ENCODE results near the gene GNAI2.
"Not testable (repeated sequence)": the region's sequence is repeated elsewhere in the genome, so short reads cannot be mapped to it uniquely, and the experiment has no call there.

Gene GNAI2

GRCh38 chr3:50241713-50242380 is 5.8 kb downstream of the GNAI2 start:
- no peak for TF ChIP-seq L3MBTL2 (conservative IDR thresholded peaks at IDR 0.05)
- TF ChIP-seq SP1 (IDR thresholded peaks at IDR 0.05), result no peak
- no peak for TF ChIP-seq HDGF (IDR thresholded peaks at IDR 0.05; ENCODE audit: borderline replicate concordance)
- TF ChIP-seq, protein P1, sequence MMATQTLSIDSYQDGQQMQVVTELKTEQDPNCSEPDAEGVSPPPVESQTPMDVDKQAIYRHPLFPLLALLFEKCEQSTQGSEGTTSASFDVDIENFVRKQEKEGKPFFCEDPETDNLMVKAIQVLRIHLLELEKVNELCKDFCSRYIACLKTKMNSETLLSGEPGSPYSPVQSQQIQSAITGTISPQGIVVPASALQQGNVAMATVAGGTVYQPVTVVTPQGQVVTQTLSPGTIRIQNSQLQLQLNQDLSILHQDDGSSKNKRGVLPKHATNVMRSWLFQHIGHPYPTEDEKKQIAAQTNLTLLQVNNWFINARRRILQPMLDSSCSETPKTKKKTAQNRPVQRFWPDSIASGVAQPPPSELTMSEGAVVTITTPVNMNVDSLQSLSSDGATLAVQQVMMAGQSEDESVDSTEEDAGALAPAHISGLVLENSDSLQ (IDR thresholded peaks at IDR 0.05), result no peak
- TF ChIP-seq ZNF384 (IDR thresholded peaks at IDR 0.05), result no peak
- no peak for TF ChIP-seq FOXM1 (IDR thresholded peaks at IDR 0.05; ENCODE audit: borderline replicate concordance)
- TF ChIP-seq FOXA1 (IDR thresholded peaks at IDR 0.05), result no peak
- no peak for TF ChIP-seq LEF1 (IDR thresholded peaks at IDR 0.05; ENCODE audit: borderline replicate concordance)
- TF ChIP-seq FOXK2 (IDR thresholded peaks at IDR 0.05), result no peak
- no peak for TF ChIP-seq SUZ12 (IDR thresholded peaks at IDR 0.05)
- no peak for TF ChIP-seq ELF4 (IDR thresholded peaks at IDR 0.05)
- TF ChIP-seq ARNT (IDR thresholded peaks at IDR 0.05), result no peak
- no peak for DNase-seq (ENCODE audit: extremely low spot score)
- CTCF ChIA-PET, result interaction anchor here (0.8 to 1.5 kb wide), 3 partner anchors 14 to 18 kb away, joined by 4 to 8 read pairs (median 4); no protein-coding TSS in a partner anchor
- POLR2A ChIA-PET, result interaction anchor here (1.3 kb wide), 1 partner anchor 95 kb away, joined by 3 read pairs; no protein-coding TSS in a partner anchor

- ChIA-PET POLR2A (no interaction called here), CTCF (no interaction called here)
- no peak for DNase-seq (ENCODE audit: extremely low spot score)
- TF ChIP-seq ARNT (IDR thresholded peaks at IDR 0.05) (no peak), HDGF (IDR thresholded peaks at IDR 0.05; ENCODE audit: borderline replicate concordance) (no peak), TARDBP (IDR thresholded peaks at IDR 0.05) (no peak), FOXK2 (IDR thresholded peaks at IDR 0.05) (no peak), ELF4 (IDR thresholded peaks at IDR 0.05) (no peak), FOXM1 (IDR thresholded peaks at IDR 0.05; ENCODE audit: borderline replicate concordance) (no peak), CTBP1 (IDR thresholded peaks at IDR 0.05; ENCODE audit: borderline replicate concordance) (no peak), NFRKB (IDR thresholded peaks at IDR 0.05) (no peak), L3MBTL2 (conservative IDR thresholded peaks at IDR 0.05) (no peak), SP1 (IDR thresholded peaks at IDR 0.05) (no peak), ZNF384 (IDR thresholded peaks at IDR 0.05) (no peak), FOXA1 (IDR thresholded peaks at IDR 0.05) (no peak), SUZ12 (IDR thresholded peaks at IDR 0.05) (no peak), LEF1 (IDR thresholded peaks at IDR 0.05; ENCODE audit: borderline replicate concordance) (no peak), BHLHE40 (IDR thresholded peaks at IDR 0.05; ENCODE audit: borderline replicate concordance) (no peak)
- TF ChIP-seq, protein P1 (IDR thresholded peaks at IDR 0.05), result no peak
These were observed 6.4 kb downstream of the GNAI2 start for GRCh38 chr3:50242381-50242770.

DNA sequence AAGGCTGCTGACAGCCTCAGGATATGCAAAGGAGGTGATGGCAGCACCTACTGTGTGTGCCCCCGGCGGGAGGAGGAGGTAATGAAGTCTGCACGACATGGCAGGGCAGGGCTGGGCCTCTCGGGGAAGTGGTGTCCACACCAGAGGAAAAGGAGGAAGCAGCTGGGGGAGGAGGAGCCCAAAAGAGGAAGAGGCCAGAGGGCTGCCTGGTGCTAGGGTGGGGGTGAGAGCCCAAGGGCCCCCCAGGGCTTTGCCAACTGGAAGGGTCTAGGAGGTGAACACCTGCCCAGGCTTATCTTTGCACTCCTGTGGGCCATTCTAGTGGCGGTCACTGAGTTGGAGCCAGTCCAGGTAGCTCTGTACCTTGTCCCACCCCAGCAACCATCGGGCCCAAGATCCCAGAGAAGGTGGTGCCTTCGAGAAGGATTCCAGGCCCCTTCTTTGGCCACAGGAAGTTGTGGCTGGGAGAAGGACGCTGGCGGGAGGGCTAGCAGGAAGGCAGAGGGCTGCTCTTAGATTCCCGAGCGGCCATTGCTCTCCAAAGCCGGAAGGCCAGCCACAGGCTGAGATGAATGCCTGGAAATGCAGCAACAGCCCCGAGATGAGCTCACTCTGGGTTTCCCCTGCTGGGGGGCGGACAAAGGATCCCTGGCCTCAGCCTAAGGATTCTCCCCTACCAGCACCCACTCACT is 7.0 kb downstream of the GNAI2 start:
- POLR2A ChIA-PET, result interaction anchor here (1.5 to 1.8 kb wide), 2 partner anchors 8 to 15 kb away, joined by 7 to 9 read pairs; partner anchors contain the start of gene GNAI2
- CTCF ChIA-PET, result interaction anchor here (1.0 kb wide), 1 partner anchor 11 kb away, joined by 3 read pairs; no protein-coding TSS in a partner anchor
- TF ChIP-seq BHLHE40 (IDR thresholded peaks at IDR 0.05; ENCODE audit: borderline replicate concordance) (no peak), ELF4 (IDR thresholded peaks at IDR 0.05) (no peak), FOXA1 (IDR thresholded peaks at IDR 0.05) (no peak), ZNF384 (IDR thresholded peaks at IDR 0.05) (no peak), CTBP1 (IDR thresholded peaks at IDR 0.05; ENCODE audit: borderline replicate concordance) (no peak), FOXM1 (IDR thresholded peaks at IDR 0.05; ENCODE audit: borderline replicate concordance) (no peak), SP1 (IDR thresholded peaks at IDR 0.05) (no peak), SUZ12 (IDR thresholded peaks at IDR 0.05) (no peak)
- TF ChIP-seq, protein P1 (IDR thresholded peaks at IDR 0.05), result no peak
- no peak for DNase-seq (ENCODE audit: extremely low spot score)

DNA sequence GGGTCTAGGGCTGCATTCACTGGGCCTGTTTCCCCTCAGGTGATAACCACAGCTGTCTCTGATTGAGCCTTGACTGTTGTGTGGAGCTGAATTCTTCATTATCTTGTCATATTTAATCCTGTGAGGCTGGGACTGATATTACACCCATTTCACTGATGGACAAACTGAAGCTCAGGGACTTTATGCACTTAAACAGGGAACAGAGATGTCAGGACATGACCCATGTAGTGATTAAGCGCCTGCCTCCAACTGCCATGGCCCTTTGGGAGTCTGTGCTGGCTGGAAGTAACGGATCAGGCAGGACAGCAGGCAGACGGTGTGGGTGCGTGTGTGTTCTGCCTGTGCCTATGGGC is 7.5 kb downstream of the GNAI2 start:
- ChIA-PET CTCF (interaction anchor here (1.0 kb wide), 1 partner anchor 11 kb away, joined by 3 read pairs; no protein-coding TSS in a partner anchor), POLR2A (interaction anchor here (1.5 to 1.8 kb wide), 2 partner anchors 8 to 15 kb away, joined by 7 to 9 read pairs; partner anchors contain the start of gene GNAI2)
- DNase-seq (ENCODE audit: extremely low spot score), result no peak
- TF ChIP-seq, protein P1 (IDR thresholded peaks at IDR 0.05), result no peak
- TF ChIP-seq ARNT (IDR thresholded peaks at IDR 0.05) (no peak), FOXA1 (IDR thresholded peaks at IDR 0.05) (no peak), L3MBTL2 (conservative IDR thresholded peaks at IDR 0.05) (no peak), SP1 (IDR thresholded peaks at IDR 0.05) (no peak), ZNF384 (IDR thresholded peaks at IDR 0.05) (no peak), LEF1 (IDR thresholded peaks at IDR 0.05; ENCODE audit: borderline replicate concordance) (no peak), FOXM1 (IDR thresholded peaks at IDR 0.05; ENCODE audit: borderline replicate concordance) (no peak), FOXK2 (IDR thresholded peaks at IDR 0.05) (no peak), TARDBP (IDR thresholded peaks at IDR 0.05) (no peak), HDGF (IDR thresholded peaks at IDR 0.05; ENCODE audit: borderline replicate concordance) (no peak), SUZ12 (IDR thresholded peaks at IDR 0.05) (no peak), NFRKB (IDR thresholded peaks at IDR 0.05) (no peak), ELF4 (IDR thresholded peaks at IDR 0.05) (no peak), CTBP1 (IDR thresholded peaks at IDR 0.05; ENCODE audit: borderline replicate concordance) (no peak), BHLHE40 (IDR thresholded peaks at IDR 0.05; ENCODE audit: borderline replicate concordance) (no peak)

- DNase-seq (ENCODE audit: extremely low spot score); CTCF ChIA-PET: not testable (repeated sequence)
- POLR2A ChIA-PET, result interaction anchor here (1.5 to 1.8 kb wide), 2 partner anchors 9 to 16 kb away, joined by 7 to 9 read pairs; partner anchors contain the start of gene GNAI2
These were observed 8.8 kb downstream of the GNAI2 start for GRCh38 chr3:50244813-50245212.
